ENCODE results near the gene WDR47.

DNA sequence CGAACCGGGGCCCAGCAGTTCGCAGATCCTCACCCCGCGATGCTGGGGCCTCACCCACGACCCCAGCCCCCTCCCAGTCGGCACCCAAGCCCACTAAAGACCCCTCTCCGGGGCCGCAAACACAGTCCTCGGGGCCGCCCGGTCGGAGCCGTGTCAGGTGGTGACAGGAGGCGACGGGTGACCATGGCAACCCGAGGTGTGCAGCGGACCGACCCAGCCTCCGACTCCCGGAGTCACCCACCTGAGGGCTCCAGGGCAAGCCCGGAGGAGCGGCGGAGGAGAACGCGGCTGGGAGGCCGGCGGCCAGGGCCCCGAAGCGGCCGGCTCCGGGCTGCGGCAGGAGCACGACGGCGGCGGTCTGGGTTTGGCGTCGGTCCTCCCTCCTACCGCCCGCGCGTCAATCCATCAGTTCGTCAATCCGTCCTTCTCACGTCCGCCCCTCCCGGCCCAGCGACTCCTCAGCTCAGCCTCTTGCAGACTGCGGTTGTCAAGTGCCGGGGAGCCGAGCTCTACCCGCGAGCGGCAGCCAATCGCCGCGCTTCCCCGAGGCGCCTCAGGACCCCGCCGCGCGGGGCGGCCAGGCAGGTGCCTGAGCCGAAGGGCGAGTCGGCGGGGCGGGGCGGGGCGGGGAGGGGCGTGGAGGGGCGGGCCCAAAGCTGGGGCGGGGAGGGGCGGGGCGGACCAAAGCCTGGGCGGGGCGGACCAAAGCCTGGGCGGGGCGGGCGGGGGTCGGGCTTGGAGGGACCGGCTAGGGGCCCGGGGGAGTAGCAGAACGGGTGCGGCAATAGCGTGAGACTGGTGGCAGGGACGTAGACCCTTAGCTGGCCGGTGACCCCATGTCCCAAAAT, at the start of gene WDR47:
- TF ChIP-seq EP300 (IDR thresholded peaks at IDR 0.05) = no peak
- TF ChIP-seq, protein P1, sequence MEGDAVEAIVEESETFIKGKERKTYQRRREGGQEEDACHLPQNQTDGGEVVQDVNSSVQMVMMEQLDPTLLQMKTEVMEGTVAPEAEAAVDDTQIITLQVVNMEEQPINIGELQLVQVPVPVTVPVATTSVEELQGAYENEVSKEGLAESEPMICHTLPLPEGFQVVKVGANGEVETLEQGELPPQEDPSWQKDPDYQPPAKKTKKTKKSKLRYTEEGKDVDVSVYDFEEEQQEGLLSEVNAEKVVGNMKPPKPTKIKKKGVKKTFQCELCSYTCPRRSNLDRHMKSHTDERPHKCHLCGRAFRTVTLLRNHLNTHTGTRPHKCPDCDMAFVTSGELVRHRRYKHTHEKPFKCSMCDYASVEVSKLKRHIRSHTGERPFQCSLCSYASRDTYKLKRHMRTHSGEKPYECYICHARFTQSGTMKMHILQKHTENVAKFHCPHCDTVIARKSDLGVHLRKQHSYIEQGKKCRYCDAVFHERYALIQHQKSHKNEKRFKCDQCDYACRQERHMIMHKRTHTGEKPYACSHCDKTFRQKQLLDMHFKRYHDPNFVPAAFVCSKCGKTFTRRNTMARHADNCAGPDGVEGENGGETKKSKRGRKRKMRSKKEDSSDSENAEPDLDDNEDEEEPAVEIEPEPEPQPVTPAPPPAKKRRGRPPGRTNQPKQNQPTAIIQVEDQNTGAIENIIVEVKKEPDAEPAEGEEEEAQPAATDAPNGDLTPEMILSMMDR (IDR thresholded peaks at IDR 0.05) = no peak
- peak; percentile 85 to 91 for TF ChIP-seq POLR2A (IDR thresholded peaks at IDR 0.05)
- peak; percentile 97 to 99 (median 99) for TF ChIP-seq POLR2AphosphoS5 (IDR thresholded peaks at IDR 0.05)
